ENCODE results near the gene CCDC107. TPM values are rescaled to one million over a fixed set of nuclear protein-coding genes. Genes with fewer than 3 reads are reported as not detected.
A peak's percentile ranks its signal among the peaks of the same experiment; 100 is the strongest.

Gene CCDC107
- total and polyA plus RNA-seq, 2 of the 13 experiments (the other 11 are each of a cell fraction or from before 2014, with no cell fraction given) = 7.1 to 15.2 TPM

DNA sequence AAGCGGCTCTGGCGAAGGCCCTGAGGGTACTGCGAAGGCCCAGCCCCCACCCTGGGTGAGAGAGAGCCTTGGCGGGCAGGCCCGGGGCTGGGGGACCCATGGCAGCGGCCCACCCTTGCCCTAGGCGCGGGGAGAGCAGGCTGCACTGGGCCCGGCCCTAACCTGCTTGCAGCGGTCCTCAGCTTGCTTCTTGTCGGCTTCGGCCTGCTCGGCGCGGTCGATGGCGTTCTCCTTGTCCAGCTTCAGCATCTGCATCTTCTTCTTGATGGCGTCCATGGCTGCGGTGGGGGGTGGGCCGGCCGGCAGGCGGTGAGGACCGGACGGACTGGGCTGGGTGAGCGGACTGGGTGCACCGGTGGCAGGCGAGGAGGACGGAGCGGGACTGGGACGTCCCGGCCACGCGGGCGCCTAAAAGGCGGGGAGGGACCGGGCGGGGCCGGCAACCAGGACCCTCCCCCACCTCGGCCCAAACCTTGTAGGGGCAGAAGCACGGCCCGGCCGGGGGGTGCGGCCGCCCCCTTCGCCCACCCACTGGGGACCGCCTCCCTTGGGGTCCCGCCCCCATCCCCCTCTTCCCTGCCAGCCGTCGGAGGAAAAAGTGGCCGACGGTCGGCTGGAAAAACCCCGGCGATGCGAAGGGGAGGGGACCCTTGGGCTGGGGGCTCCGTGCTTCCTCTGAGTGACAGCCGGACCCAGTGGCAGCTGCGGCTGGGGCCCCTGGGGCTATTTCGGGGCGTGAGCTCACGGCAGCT lies 31.6 kb downstream of the CCDC107 start, which contains the start of gene TPM2 (continued):
- TF ChIP-seq ZNF563 (CRISPR knock-in tag; IDR thresholded peaks at IDR 0.05) = no peak
- TF ChIP-seq ZMYM2 (CRISPR knock-in tag; IDR thresholded peaks at IDR 0.05) = no peak
- TF ChIP-seq MAX (IDR thresholded peaks at IDR 0.05) = no peak
- TF ChIP-seq ARNT (IDR thresholded peaks at IDR 0.05) = no peak
- no peak for TF ChIP-seq SNAPC5 (CRISPR knock-in tag; IDR thresholded peaks at IDR 0.05; ENCODE audit: borderline replicate concordance)
- TF ChIP-seq, protein P1, sequence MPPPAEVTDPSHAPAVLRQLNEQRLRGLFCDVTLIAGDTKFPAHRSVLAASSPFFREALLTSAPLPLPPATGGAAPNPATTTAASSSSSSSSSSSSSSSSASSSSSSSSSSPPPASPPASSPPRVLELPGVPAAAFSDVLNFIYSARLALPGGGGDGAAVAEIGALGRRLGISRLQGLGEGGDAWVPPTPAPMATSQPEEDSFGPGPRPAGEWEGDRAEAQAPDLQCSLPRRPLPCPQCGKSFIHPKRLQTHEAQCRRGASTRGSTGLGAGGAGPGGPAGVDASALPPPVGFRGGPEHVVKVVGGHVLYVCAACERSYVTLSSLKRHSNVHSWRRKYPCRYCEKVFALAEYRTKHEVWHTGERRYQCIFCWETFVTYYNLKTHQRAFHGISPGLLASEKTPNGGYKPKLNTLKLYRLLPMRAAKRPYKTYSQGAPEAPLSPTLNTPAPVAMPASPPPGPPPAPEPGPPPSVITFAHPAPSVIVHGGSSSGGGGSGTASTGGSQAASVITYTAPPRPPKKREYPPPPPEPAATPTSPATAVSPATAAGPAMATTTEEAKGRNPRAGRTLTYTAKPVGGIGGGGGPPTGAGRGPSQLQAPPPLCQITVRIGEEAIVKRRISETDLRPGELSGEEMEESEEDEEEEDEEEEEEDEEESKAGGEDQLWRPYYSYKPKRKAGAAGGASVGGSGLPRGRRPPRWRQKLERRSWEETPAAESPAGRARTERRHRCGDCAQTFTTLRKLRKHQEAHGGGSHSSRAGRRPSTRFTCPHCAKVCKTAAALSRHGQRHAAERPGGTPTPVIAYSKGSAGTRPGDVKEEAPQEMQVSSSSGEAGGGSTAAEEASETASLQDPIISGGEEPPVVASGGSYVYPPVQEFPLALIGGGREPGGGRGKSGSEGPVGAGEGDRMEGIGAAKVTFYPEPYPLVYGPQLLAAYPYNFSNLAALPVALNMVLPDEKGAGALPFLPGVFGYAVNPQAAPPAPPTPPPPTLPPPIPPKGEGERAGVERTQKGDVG (CRISPR knock-in tag; IDR thresholded peaks at IDR 0.05; ENCODE audit: borderline replicate concordance) = peak; percentile 23; the same call in 1 of the 2 replicates
- TF ChIP-seq SMYD3 (CRISPR knock-in tag; IDR thresholded peaks at IDR 0.05) = no peak
- no peak for TF ChIP-seq ZBTB2 (CRISPR knock-in tag; IDR thresholded peaks at IDR 0.05; ENCODE audit: low read depth)
- TF ChIP-seq ZKSCAN1 (IDR thresholded peaks at IDR 0.05; ENCODE audit: low read length) = no peak
- TF ChIP-seq ZNF674 (CRISPR knock-in tag; IDR thresholded peaks at IDR 0.05; ENCODE audit: low read depth) = no peak
- TF ChIP-seq ZBTB38 (CRISPR knock-in tag; IDR thresholded peaks at IDR 0.05) = peak; percentile 61
- no peak for TF ChIP-seq BRCA1 (CRISPR knock-in tag; IDR thresholded peaks at IDR 0.05)
- TF ChIP-seq, protein P2, sequence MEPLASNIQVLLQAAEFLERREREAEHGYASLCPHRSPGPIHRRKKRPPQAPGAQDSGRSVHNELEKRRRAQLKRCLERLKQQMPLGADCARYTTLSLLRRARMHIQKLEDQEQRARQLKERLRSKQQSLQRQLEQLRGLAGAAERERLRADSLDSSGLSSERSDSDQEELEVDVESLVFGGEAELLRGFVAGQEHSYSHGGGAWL (CRISPR knock-in tag; IDR thresholded peaks at IDR 0.05) = no peak
- TF ChIP-seq FOXC1 (CRISPR knock-in tag; IDR thresholded peaks at IDR 0.05; ENCODE audit: borderline replicate concordance) = no peak
- TF ChIP-seq ZNF609 (CRISPR knock-in tag; IDR thresholded peaks at IDR 0.05; ENCODE audit: borderline replicate concordance) = no peak
- TF ChIP-seq MBNL3 (CRISPR knock-in tag; conservative IDR thresholded peaks at IDR 0.05) = no peak
- no peak for TF ChIP-seq ELF4 (CRISPR knock-in tag; IDR thresholded peaks at IDR 0.05; ENCODE audit: borderline replicate concordance)
- no peak for TF ChIP-seq ZEB1 (IDR thresholded peaks at IDR 0.05; ENCODE audit: insufficient replicate concordance, low read depth)
